GM18858 (cell line): ENCODE results near the gene LHFPL3.
"Not testable (repeated sequence)": the region's sequence is repeated elsewhere in the genome, so short reads cannot be mapped to it uniquely, and the experiment has no call there.

ENCODE experiments used
- ATAC-seq: cut with Tn5 transposase; IDR thresholded peaks from one replicate; pipeline ENCODE4 v1.9.1; 2021; ENCODE audit not compliant: unreplicated experiment

The LHFPL3 gene

GRCh38 chr7:104482362-104483037, 154.1 kb downstream of the LHFPL3 start:
- ATAC-seq, result no peak

- ATAC-seq, result no peak
These were observed 158.5 kb downstream of the LHFPL3 start for GRCh38 chr7:104486931-104487330.

GRCh38 chr7:104487642-104488041, 159.2 kb downstream of the LHFPL3 start:
- no peak for ATAC-seq

- no peak for ATAC-seq
These were observed 169.1 kb downstream of the LHFPL3 start for GRCh38 chr7:104497379-104497967.

GRCh38 chr7:104499975-104500374, 171.6 kb downstream of the LHFPL3 start:
- no peak for ATAC-seq

- no peak for ATAC-seq
These were observed 181.5 kb downstream of the LHFPL3 start for GRCh38 chr7:104509874-104510273.

- no peak for ATAC-seq
These were observed 196.4 kb downstream of the LHFPL3 start for GRCh38 chr7:104524853-104525252.

- ATAC-seq, result no peak
These were observed 199.7 kb downstream of the LHFPL3 start for GRCh38 chr7:104528142-104528541.

- ATAC-seq, result no peak
These were observed 201.2 kb downstream of the LHFPL3 start for GRCh38 chr7:104529567-104529966.

- no peak for ATAC-seq
These were observed 201.8 kb downstream of the LHFPL3 start for GRCh38 chr7:104530251-104530650.

GRCh38 chr7:104534149-104534548, 205.7 kb downstream of the LHFPL3 start:
- no peak for ATAC-seq

GRCh38 chr7:104535841-104536240, 207.4 kb downstream of the LHFPL3 start:
- no peak for ATAC-seq

- no peak for ATAC-seq
These were observed 208.6 kb downstream of the LHFPL3 start for GRCh38 chr7:104536956-104537355.

- no peak for ATAC-seq
These were observed 209.7 kb downstream of the LHFPL3 start for GRCh38 chr7:104538152-104538551.

GRCh38 chr7:104541897-104542296, 213.5 kb downstream of the LHFPL3 start:
- ATAC-seq, result no peak

GRCh38 chr7:104548861-104549260, 220.5 kb downstream of the LHFPL3 start:
- ATAC-seq, result no peak

GRCh38 chr7:104550362-104550761, 222.0 kb downstream of the LHFPL3 start:
- no peak for ATAC-seq

GRCh38 chr7:104551226-104551625, 222.8 kb downstream of the LHFPL3 start:
- ATAC-seq, result no peak

- ATAC-seq, result no peak
These were observed 223.7 kb downstream of the LHFPL3 start for GRCh38 chr7:104552102-104552501.

- no peak for ATAC-seq
These were observed 224.7 kb downstream of the LHFPL3 start for GRCh38 chr7:104553074-104553473.

- ATAC-seq, result not testable (repeated sequence)
These were observed 235.0 kb downstream of the LHFPL3 start for GRCh38 chr7:104563350-104563901.

GRCh38 chr7:104569751-104570150, 241.3 kb downstream of the LHFPL3 start:
- ATAC-seq, result no peak

GRCh38 chr7:104572554-104572953, 244.2 kb downstream of the LHFPL3 start:
- no peak for ATAC-seq
